Right lobe of liver (tissue), 6 donors: Measurements from ENCODE around the gene TNFAIP8. TPM values are rescaled to one million over a fixed set of nuclear protein-coding genes. Genes with fewer than 3 reads are reported as not detected.

Experiments used
- ATAC-seq, 4 donors: fragments of 200-7000 bp; cut with Tn5 transposase; one replicate each; pipeline ENCODE4 v1.9.1; 2020; ENCODE audit warnings: mild to moderate bottlenecking in 4 of 4, moderate library complexity in 4 of 4
- DNase-seq, 3 donors: peaks; one replicate each; pipeline ENCODE4 v3.0.0-alpha.2; 2020
- H3K27ac ChIP-seq, 3 donors: fragments of 200-600 bp; one replicate each; pipeline ENCODE4 v1.8.0; 2022
- H3K27me3 ChIP-seq, 2 donors: fragments of 200-600 bp; one replicate each; pipeline ENCODE4 v1.8.0; 2022
- H3K36me3 ChIP-seq, 4 donors: fragments of 200-600 bp; sonication (generic) in 1 of 4; one replicate each; pipeline versions ENCODE4 v1.5.1 to v1.8.0; 2017 to 2022; ENCODE audit warnings: control low read depth in 1 of 4
- H3K4me1 ChIP-seq, 4 donors: fragments of 200-600 bp; sonication (generic) in 1 of 4; one replicate each; pipeline versions ENCODE4 v1.5.1 to v1.8.0; 2017 to 2022; ENCODE audit warnings: control low read depth in 1 of 4
- H3K4me3 ChIP-seq, 3 donors: fragments of 200-600 bp; one replicate each; pipeline ENCODE4 v1.8.0; 2022
- H3K9me3 ChIP-seq, 4 donors: fragments of 200-600 bp; sonication (generic) in 1 of 4; one replicate each; pipeline versions ENCODE4 v1.5.1 to v1.8.0; 2017 to 2022; ENCODE audit warnings: control low read depth in 1 of 4
- POLR2A ChIP-seq: fragments of 450-650 bp; IDR thresholded peaks from one replicate; pipeline ENCODE4 v1.6.1; 2017; ENCODE audit warnings: antibody characterized with exemption, mild to moderate bottlenecking
- WGBS: methylation state at CpG from one replicate; pipeline ENCODE4 v1.1.6; 2018; ENCODE audit warnings: low coverage, low lambda C conversion rate; ENCODE audit not compliant: insufficient coverage; ENCODE audit errors: missing lambda C conversion rate; 5-methylcytosine and 5-hydroxymethylcytosine counted together
- intact Hi-C, 2 donors: fragments of 100-400 bp; cut with DNase I; formaldehyde crosslinking; loops; one replicate each; pipeline versions ENCODE4 v1.11.2 to v1.14.1; 2022
- total RNA-seq, 6 experiments: library from RNA; depleted of rRNA in 2 of 6; stranded (reverse); fragments of >200 nt in 2 of 6; fragmentation: NEBNext Ultra II Directional in 3 of 6; extraction: Animal tissue kit (Norgen Biotek cat#: 25700) in 3 of 6; gene quantifications; one replicate each; pipeline versions ENCODE4 v1.1.0 to v1.2.4, GENCODE V29; 2016 to 2023
- TF ChIP-seq, protein P1 (sequence below), 4 donors: fragments of 200-600 bp in 3 of 4; fragments of 450-650 bp in 1 of 4; IDR thresholded peaks; one replicate each; pipeline versions ENCODE4 v1.5.1 to v1.8.0; 2016 to 2022; ENCODE audit warnings: antibody characterized with exemption in 4 of 4, mild to moderate bottlenecking in 2 of 4
- donor health status: DM: no; HTN: yes; CAD: no.
- donor health status: DM: no; HTN: no; CAD: no.
- donor health status: DM: no; HTN: no; CAD: no.
- donor health status: DM: no; HTN: yes; CAD: no.
- donor health status: DM: no; HTN: yes; CAD: no.

TNFAIP8 gene
- total RNA-seq, 6 experiments from 2014 or later = 2.2 to 26.7 (median 5.4) TPM

- DNase-seq (no peak), ATAC-seq (no peak)
- Histone ChIP-seq H3K4me1 (no peaks in the 10 kb centered on the region), H3K36me3 (no peaks in the 10 kb centered on the region), H3K4me3 (no peak overlapping the region), H3K9me3 (no peaks in the 10 kb centered on the region), H3K27me3 (no peaks in the 10 kb centered on the region), H3K27ac (no peak overlapping the region)
- WGBS = 100% methylated on average over 1 of the region's 1 CpG
- intact Hi-C loops = no loop called here
- TF ChIP-seq, protein P1, sequence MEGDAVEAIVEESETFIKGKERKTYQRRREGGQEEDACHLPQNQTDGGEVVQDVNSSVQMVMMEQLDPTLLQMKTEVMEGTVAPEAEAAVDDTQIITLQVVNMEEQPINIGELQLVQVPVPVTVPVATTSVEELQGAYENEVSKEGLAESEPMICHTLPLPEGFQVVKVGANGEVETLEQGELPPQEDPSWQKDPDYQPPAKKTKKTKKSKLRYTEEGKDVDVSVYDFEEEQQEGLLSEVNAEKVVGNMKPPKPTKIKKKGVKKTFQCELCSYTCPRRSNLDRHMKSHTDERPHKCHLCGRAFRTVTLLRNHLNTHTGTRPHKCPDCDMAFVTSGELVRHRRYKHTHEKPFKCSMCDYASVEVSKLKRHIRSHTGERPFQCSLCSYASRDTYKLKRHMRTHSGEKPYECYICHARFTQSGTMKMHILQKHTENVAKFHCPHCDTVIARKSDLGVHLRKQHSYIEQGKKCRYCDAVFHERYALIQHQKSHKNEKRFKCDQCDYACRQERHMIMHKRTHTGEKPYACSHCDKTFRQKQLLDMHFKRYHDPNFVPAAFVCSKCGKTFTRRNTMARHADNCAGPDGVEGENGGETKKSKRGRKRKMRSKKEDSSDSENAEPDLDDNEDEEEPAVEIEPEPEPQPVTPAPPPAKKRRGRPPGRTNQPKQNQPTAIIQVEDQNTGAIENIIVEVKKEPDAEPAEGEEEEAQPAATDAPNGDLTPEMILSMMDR (IDR thresholded peaks at IDR 0.05) = no peak
- no peak for TF ChIP-seq POLR2A
Observed at GRCh38 chr5:119370486-119370885, 14.7 kb downstream of the TNFAIP8 start.

GRCh38 chr5:119371146-119371545 lies 15.3 kb downstream of the TNFAIP8 start:
- WGBS = 56% methylated on average over 4 of the region's 4 CpGs

GRCh38 chr5:119373449-119373858 lies 17.6 kb downstream of the TNFAIP8 start:
- Histone ChIP-seq H3K27ac (no peak overlapping the region), H3K27me3 (no peaks in the 10 kb centered on the region), H3K4me1 (no peaks in the 10 kb centered on the region), H3K4me3 (no peak overlapping the region), H3K36me3 (no peaks in the 10 kb centered on the region), H3K9me3 (no peaks in the 10 kb centered on the region)
- 95% methylated on average over 4 of the region's 4 CpGs for WGBS
- intact Hi-C loops = no loop called here
- ATAC-seq (no peak), DNase-seq (no peak)
- no peak for TF ChIP-seq POLR2A
- TF ChIP-seq, protein P1 (IDR thresholded peaks at IDR 0.05) = no peak

More at GRCh38 chr5:119371146-119371545, 15.3 kb downstream of the TNFAIP8 start:
- intact Hi-C loops = no loop called here
- no peaks in the 10 kb centered on the region for H3K4me1 ChIP-seq
- no peak for TF ChIP-seq POLR2A
- TF ChIP-seq, protein P1 (IDR thresholded peaks at IDR 0.05) = no peak
- no peaks in the 10 kb centered on the region for H3K36me3 ChIP-seq
- H3K27me3 ChIP-seq = no peaks in the 10 kb centered on the region
- H3K4me3 ChIP-seq = no peak overlapping the region
- DNase-seq (no peak), ATAC-seq (no peak)
- no peak overlapping the region for H3K27ac ChIP-seq
- H3K9me3 ChIP-seq = no peaks in the 10 kb centered on the region

DNA sequence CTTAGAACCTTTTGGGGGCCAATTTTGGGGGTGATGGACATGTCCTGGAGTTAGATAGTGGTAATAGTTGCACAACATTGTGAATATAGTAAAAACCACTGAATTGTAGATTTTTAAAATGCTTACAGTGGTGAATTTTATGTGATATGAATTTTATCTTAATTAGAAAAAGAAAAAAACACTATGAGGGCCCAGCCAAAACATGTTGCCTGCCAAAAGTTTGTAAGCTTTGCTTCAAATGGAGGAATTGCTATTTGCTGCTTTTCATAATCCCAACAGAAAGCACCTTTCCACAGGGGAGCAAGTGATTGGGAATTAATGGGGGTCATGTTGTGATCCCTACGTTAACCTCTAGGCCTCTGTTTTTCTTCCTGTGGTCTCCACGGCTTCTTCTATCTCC lies 19.1 kb downstream of the TNFAIP8 start:
- no peaks in the 10 kb centered on the region for H3K4me1 ChIP-seq
- DNase-seq (no peak), ATAC-seq (no peak)
- H3K36me3 ChIP-seq = no peaks in the 10 kb centered on the region
- TF ChIP-seq POLR2A = no peak
- TF ChIP-seq, protein P1 (IDR thresholded peaks at IDR 0.05) = no peak
- no peaks in the 10 kb centered on the region for H3K9me3 ChIP-seq
- no peak overlapping the region for H3K4me3 ChIP-seq
- 70% methylated on average over 2 of the region's 2 CpGs for WGBS
- H3K27me3 ChIP-seq = no peaks in the 10 kb centered on the region
- H3K27ac ChIP-seq = no peak overlapping the region
- intact Hi-C loops = no loop called here

DNA sequence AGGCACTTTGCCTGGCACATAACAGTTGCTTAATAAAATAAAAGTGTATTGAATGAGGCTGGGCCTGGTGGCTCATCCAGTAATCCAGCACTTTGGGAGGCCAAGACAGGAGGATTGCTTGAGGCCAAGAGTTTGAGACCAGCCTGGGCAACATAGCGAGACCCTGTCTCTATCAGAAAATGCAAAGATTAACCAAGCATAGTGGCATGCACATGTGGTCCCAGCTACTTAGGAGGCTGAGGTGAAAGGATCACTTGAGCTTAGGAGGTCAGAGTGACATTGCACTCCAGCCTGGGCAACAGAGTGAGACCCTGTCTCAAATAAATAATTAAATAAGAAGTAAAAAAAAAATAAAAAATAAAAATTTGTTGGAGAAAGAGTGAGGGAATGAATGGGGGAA lies 21.2 kb downstream of the TNFAIP8 start:
- Histone ChIP-seq H3K36me3 (no peaks in the 10 kb centered on the region), H3K4me3 (no peak overlapping the region), H3K4me1 (no peaks in the 10 kb centered on the region), H3K27ac (no peak overlapping the region), H3K9me3 (no peaks in the 10 kb centered on the region), H3K27me3 (no peaks in the 10 kb centered on the region)
- no peak for TF ChIP-seq POLR2A
- TF ChIP-seq, protein P1 (IDR thresholded peaks at IDR 0.05) = no peak
- no peak for DNase-seq
- intact Hi-C loops = no loop called here
- ATAC-seq = no peak
- 100% methylated on average over 1 of the region's 1 CpG for WGBS
